Transverse colon (tissue), 4 donors: ENCODE data around the gene PEX19.

Source experiments
- EP300 ChIP-seq: sonication (generic); formaldehyde crosslinking; IDR thresholded peaks from one replicate; pipeline ENCODE4 v1.6.1; 2017; ENCODE audit warnings: antibody characterized with exemption, low read depth
- POLR2A ChIP-seq: fragments of 450-650 bp; IDR thresholded peaks from one replicate; pipeline ENCODE4 v1.6.1; 2016; ENCODE audit warnings: antibody characterized with exemption, mild to moderate bottlenecking, moderate library complexity
- POLR2AphosphoS5 ChIP-seq, 3 donors: sonication (generic); formaldehyde crosslinking; IDR thresholded peaks; one replicate each; pipeline ENCODE4 v1.6.1; 2016; ENCODE audit warnings: antibody characterized with exemption in 3 of 3
- TF ChIP-seq, protein P1 (sequence below), 5 experiments: fragments of 200-600 bp in 3 of 5; fragments of 450-650 bp in 2 of 5; sonication (generic) in 3 of 5; IDR thresholded peaks; 1 replicate in 2 of 5; 2 replicates in 3 of 5; pipeline ENCODE4 v1.5.1; 2016 to 2017; ENCODE audit warnings: antibody characterized with exemption in 5 of 5, inconsistent platforms in 3 of 5, mild to moderate bottlenecking in 2 of 5, moderate library complexity in 1 of 5

DNA sequence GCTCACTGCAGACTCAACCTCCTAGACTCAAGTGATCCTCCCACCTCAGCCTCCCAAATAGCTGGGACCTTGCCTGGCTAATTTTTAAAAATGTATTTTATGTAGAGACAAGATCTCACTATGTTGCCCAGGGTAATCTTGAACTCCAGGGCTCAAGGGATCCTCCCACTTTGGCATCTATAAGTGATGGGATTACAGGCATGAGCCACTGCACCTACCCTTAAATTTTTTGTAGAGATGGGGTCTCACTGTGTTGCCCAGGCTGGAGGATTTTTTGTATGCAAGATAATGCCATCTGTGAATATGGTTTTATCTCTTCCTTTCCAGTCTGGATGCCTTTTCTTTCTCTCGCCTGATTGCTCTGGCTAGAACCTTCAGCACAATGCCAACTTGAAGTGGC is 13.9 kb downstream of the PEX19 start:
- no peak for TF ChIP-seq POLR2A
- TF ChIP-seq, protein P1, sequence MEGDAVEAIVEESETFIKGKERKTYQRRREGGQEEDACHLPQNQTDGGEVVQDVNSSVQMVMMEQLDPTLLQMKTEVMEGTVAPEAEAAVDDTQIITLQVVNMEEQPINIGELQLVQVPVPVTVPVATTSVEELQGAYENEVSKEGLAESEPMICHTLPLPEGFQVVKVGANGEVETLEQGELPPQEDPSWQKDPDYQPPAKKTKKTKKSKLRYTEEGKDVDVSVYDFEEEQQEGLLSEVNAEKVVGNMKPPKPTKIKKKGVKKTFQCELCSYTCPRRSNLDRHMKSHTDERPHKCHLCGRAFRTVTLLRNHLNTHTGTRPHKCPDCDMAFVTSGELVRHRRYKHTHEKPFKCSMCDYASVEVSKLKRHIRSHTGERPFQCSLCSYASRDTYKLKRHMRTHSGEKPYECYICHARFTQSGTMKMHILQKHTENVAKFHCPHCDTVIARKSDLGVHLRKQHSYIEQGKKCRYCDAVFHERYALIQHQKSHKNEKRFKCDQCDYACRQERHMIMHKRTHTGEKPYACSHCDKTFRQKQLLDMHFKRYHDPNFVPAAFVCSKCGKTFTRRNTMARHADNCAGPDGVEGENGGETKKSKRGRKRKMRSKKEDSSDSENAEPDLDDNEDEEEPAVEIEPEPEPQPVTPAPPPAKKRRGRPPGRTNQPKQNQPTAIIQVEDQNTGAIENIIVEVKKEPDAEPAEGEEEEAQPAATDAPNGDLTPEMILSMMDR (IDR thresholded peaks at IDR 0.05) = no peak
- TF ChIP-seq POLR2AphosphoS5 (IDR thresholded peaks at IDR 0.05) = no peak
- no peak for TF ChIP-seq EP300
